ENCODE results near the gene SLC35A2. TPM values are rescaled to one million over a fixed set of nuclear protein-coding genes. Genes with fewer than 3 reads are reported as not detected.

The SLC35A2 gene
- total RNA-seq, 1 experiment from 2014 or later: 18.0 TPM

- Mint-ChIP-seq H3K27me3 (ENCODE audit: low read depth) (no peaks in the 10 kb centered on the region), H3K36me3 (peaks cover 19% of the 10 kb centered on the region), H3K4me3 (no peak overlapping the region), H3K4me1 (0 out of 2 replicates have a peak, but pooled peaks cover 3% of the 10 kb centered on the region), H3K9me3 (no peaks in the 10 kb centered on the region), H3K27ac (no peak overlapping the region)
- ChIA-PET POLR2A (interaction anchor here (0.5 to 1.0 kb wide), 2 partner anchors 9 to 75 kb away, joined by 4 to 5 read pairs; partner anchors contain the start of gene SLC35A2), CTCF (interaction anchor here (0.9 to 1.6 kb wide), 2 partner anchors 10 to 11 kb away, joined by 3 to 4 read pairs; no protein-coding TSS in a partner anchor)
- no peak for DNase-seq (ENCODE audit: low spot score)
- no peak for ATAC-seq
- TF ChIP-seq CDX4 (CRISPR knock-in tag; IDR thresholded peaks at IDR 0.05; ENCODE audit: borderline replicate concordance) (no peak), IRF1 (CRISPR knock-in tag; IDR thresholded peaks at IDR 0.05) (no peak), MXD4 (CRISPR knock-in tag; IDR thresholded peaks at IDR 0.05; ENCODE audit: borderline replicate concordance) (no peak), ZNF671 (CRISPR knock-in tag; IDR thresholded peaks at IDR 0.05) (no peak), E2F5 (CRISPR knock-in tag; IDR thresholded peaks at IDR 0.05) (no peak), OVOL2 (CRISPR knock-in tag; IDR thresholded peaks at IDR 0.05; ENCODE audit: borderline replicate concordance) (no peak), ATF3 (CRISPR knock-in tag; conservative IDR thresholded peaks at IDR 0.05) (no peak), TCF7 (CRISPR knock-in tag; IDR thresholded peaks at IDR 0.05; ENCODE audit: low read depth) (no peak), GABPB1 (CRISPR knock-in tag; IDR thresholded peaks at IDR 0.05) (no peak), ZBTB43 (CRISPR knock-in tag; IDR thresholded peaks at IDR 0.05) (no peak), FOXK1 (CRISPR knock-in tag; IDR thresholded peaks at IDR 0.05) (no peak), ATF2 (CRISPR knock-in tag; IDR thresholded peaks at IDR 0.05; ENCODE audit: borderline replicate concordance, low read depth) (no peak), ZBTB21 (CRISPR knock-in tag; IDR thresholded peaks at IDR 0.05; ENCODE audit: borderline replicate concordance) (no peak), TEAD1 (CRISPR knock-in tag; IDR thresholded peaks at IDR 0.05) (no peak), ZNF423 (CRISPR knock-in tag; IDR thresholded peaks at IDR 0.05) (no peak), RORB (CRISPR knock-in tag; IDR thresholded peaks at IDR 0.05) (no peak), CREB1 (CRISPR knock-in tag; IDR thresholded peaks at IDR 0.05) (no peak), SMAD3 (CRISPR knock-in tag; IDR thresholded peaks at IDR 0.05; ENCODE audit: borderline replicate concordance) (no peak)
Observed at GRCh38 chrX:48902776-48903175, 8.7 kb downstream of the SLC35A2 start.

GRCh38 chrX:48902135-48902534 lies 9.3 kb downstream of the SLC35A2 start:
- Mint-ChIP-seq H3K36me3 (peaks cover 19% of the 10 kb centered on the region), H3K27ac (no peak overlapping the region), H3K4me1 (0 out of 2 replicates have a peak, but pooled peaks cover 3% of the 10 kb centered on the region), H3K4me3 (no peak overlapping the region), H3K27me3 (ENCODE audit: low read depth) (no peaks in the 10 kb centered on the region), H3K9me3 (no peaks in the 10 kb centered on the region)
- ATAC-seq (no peak), DNase-seq (ENCODE audit: low spot score) (no peak)
- POLR2A ChIA-PET: no interaction called here
- CTCF ChIA-PET: no interaction called here
- TF ChIP-seq GABPB1 (CRISPR knock-in tag; IDR thresholded peaks at IDR 0.05) (no peak), SP1 (CRISPR knock-in tag; conservative IDR thresholded peaks at IDR 0.05) (no peak), ZNF281 (CRISPR knock-in tag; IDR thresholded peaks at IDR 0.05) (no peak)
